Spleen (tissue), 7 donors: ENCODE data around the gene ATG4D.

ENCODE experiments used
- CTCF ChIP-seq, 11 experiments: fragments of 200-600 bp in 7 of 11; fragments of 450-650 bp in 4 of 11; sonication (generic) in 4 of 11; IDR thresholded peaks in 8 of 11; conservative IDR thresholded peaks in 3 of 11; 1 replicate in 7 of 11; 2 replicates in 4 of 11; pipeline versions ENCODE4 v1.4.0 to v1.8.0; 2016 to 2021; ENCODE audit warnings: antibody characterized with exemption in 11 of 11, inconsistent platforms in 4 of 11, mild to moderate bottlenecking in 1 of 11
- POLR2A ChIP-seq, 3 donors: fragments of 450-650 bp; IDR thresholded peaks; one replicate each; pipeline ENCODE4 v1.5.1; 2017; ENCODE audit warnings: antibody characterized with exemption in 3 of 3, mild to moderate bottlenecking in 1 of 3
- POLR2AphosphoS5 ChIP-seq, 3 donors: sonication (generic); formaldehyde crosslinking; IDR thresholded peaks; one replicate each; pipeline ENCODE4 v1.5.1; 2017; ENCODE audit warnings: antibody characterized with exemption in 3 of 3
- donor health status: DM: no; HTN: no; CAD: no; lungs with moderate emphysema.
- donor health status: DM: no; HTN: no; CAD: no.
- donor health status: DM: no; HTN: no; CAD: no.

GRCh38 chr19:10519421-10519820, 24.3 kb upstream of the ATG4D start:
- no peak for TF ChIP-seq POLR2A (IDR thresholded peaks at IDR 0.05)
- no peak for TF ChIP-seq CTCF (IDR thresholded peaks at IDR 0.05 in 8 of 11, conservative IDR thresholded peaks at IDR 0.05 in 3 of 11)
- TF ChIP-seq POLR2AphosphoS5 (IDR thresholded peaks at IDR 0.05): no peak
